Measurements from ENCODE around the gene RAB3D.

Gene RAB3D

DNA sequence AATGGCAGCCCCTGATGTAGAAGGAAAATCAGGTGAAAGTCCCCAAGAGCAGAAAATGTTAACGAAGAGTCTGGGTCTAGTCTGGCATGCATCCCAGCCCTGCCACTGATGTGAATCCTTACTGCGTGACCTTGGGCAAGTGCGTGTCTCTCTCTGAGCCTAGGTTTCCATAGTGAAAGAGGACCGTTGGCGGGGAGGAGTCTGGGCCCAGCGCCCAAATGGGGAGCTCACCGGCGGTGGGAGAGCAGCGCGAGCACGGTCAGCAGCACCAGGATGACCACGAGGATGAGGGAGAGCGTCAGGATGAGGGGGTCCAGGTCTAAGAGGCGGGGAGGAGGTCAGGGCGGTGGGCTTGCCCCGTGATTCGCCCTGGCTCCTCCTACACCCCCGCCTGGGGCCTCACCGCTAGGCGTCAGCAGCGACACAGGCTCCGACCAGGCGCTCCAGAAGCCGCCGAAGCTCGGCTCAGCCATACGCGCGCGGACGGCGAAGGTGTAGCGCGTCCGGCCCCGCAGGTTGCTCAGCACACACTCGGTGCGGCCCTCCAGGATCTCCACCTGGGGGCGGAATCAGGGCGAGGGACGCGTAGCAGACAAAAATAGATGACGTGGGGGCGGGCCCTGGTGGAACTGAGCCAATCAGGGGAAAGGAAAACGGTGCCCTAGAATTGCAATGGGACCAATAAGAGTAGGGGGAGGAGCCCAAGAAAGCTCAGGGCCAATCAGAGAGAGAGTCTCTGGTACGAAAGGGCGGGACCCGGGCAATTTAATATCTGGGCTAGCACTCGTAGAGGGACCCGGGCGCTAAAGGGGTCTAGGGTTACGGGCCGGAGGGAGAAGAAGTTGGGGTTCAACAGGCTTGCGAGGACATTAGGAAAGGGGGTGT, 41.4 kb upstream of the RAB3D start:
- CTCF ChIA-PET, result interaction anchor here (0.6 to 5.9 kb wide), 59 partner anchors 10 to 1359 kb away, joined by 3 to 66 read pairs (median 4); partner anchors contain the start of genes CCDC159, ELAVL3, ODAD3 and PRKCSH
- H3K36me3 ChIP-seq (ENCODE audit: control insufficient read depth in 2 of 2, insufficient read depth in 1 of 2, low read length in 2 of 2), result peaks cover 0 to 21% of the 10 kb centered on the region in 2 experiments; a peak in 2 of 3 replicates
- H3K27ac ChIP-seq (ENCODE audit: extremely low read depth, low read depth, low read length), result peak overlapping the region; percentile 59; the same call in 1 of the 2 replicates
- peak overlapping the region; percentile 55 for H3K4me3 ChIP-seq (ENCODE audit: low read depth, low read length)
- H3K4me1 ChIP-seq (ENCODE audit: control insufficient read depth, insufficient read depth, low read length), result no peaks in the 10 kb centered on the region; the same call in 1 of the 2 replicates
- no peaks in the 10 kb centered on the region for H3K9me3 ChIP-seq (ENCODE audit: control insufficient read depth, insufficient read depth, low read depth, low read length)
- POLR2A ChIA-PET, result interaction anchor here (0.6 to 2.7 kb wide), 21 partner anchors 10 to 255 kb away, joined by 3 to 27 read pairs (median 5); partner anchors contain the start of genes CCDC159, ECSIT, ODAD3 and PRKCSH
- peak; percentile 32; the same call in 1 of the 2 replicates for TF ChIP-seq ZBTB17 (tag by site-specific recombination; IDR thresholded peaks at IDR 0.05)
- no peak for TF ChIP-seq PRDM4 (tag by site-specific recombination; IDR thresholded peaks at IDR 0.05)
- no peak for TF ChIP-seq ZFP41 (tag by site-specific recombination; IDR thresholded peaks at IDR 0.05; ENCODE audit: borderline replicate concordance)
- TF ChIP-seq ZNF394 (tag by site-specific recombination; IDR thresholded peaks at IDR 0.05; ENCODE audit: borderline replicate concordance), result peak; percentile 44; the same call in 1 of the 2 replicates
- TF ChIP-seq ZNF830 (tag by site-specific recombination; IDR thresholded peaks at IDR 0.05; ENCODE audit: low read depth), result no peak
- TF ChIP-seq ZFP37 (tag by site-specific recombination; IDR thresholded peaks at IDR 0.05), result peak; percentile 44; the same call in 1 of the 2 replicates
- TF ChIP-seq ZNF366 (tag by site-specific recombination; conservative IDR thresholded peaks at IDR 0.05), result no peak
- no peak; the same call in 1 of the 2 replicates for TF ChIP-seq ZNF2 (tag by site-specific recombination; IDR thresholded peaks at IDR 0.05)
- no peak for TF ChIP-seq KLF7 (tag by site-specific recombination; IDR thresholded peaks at IDR 0.05; ENCODE audit: borderline replicate concordance)
- no peak for TF ChIP-seq ZNF175 (tag by site-specific recombination; IDR thresholded peaks at IDR 0.05)
- TF ChIP-seq ZNF654 (tag by site-specific recombination; IDR thresholded peaks at IDR 0.05; ENCODE audit: low read depth), result no peak; the same call in 1 of the 2 replicates
- no peak for TF ChIP-seq ZNF112 (tag by site-specific recombination; IDR thresholded peaks at IDR 0.05)
- TF ChIP-seq ZNF324 (tag by site-specific recombination; IDR thresholded peaks at IDR 0.05), result no peak
- no peak for TF ChIP-seq ZNF664 (tag by site-specific recombination; IDR thresholded peaks at IDR 0.05)
- no peak for TF ChIP-seq ZNF629 (tag by site-specific recombination; IDR thresholded peaks at IDR 0.05)
- TF ChIP-seq ZNF274 (IDR thresholded peaks at IDR 0.05; ENCODE audit: low read length), result no peak
- TF ChIP-seq ZNF274 (tag by site-specific recombination; IDR thresholded peaks at IDR 0.05; ENCODE audit: borderline replicate concordance), result no peak
- TF ChIP-seq MYNN (tag by site-specific recombination; IDR thresholded peaks at IDR 0.05; ENCODE audit: borderline replicate concordance), result no peak
- TF ChIP-seq GLIS1 (tag by site-specific recombination; IDR thresholded peaks at IDR 0.05), result peak; percentile 42; the same call in 1 of the 2 replicates
- peak; percentile 14; the same call in 1 of the 2 replicates for TF ChIP-seq ZBTB1 (tag by site-specific recombination; IDR thresholded peaks at IDR 0.05)
- no peak for TF ChIP-seq ZNF704 (tag by site-specific recombination; IDR thresholded peaks at IDR 0.05)
- no peak for TF ChIP-seq ZNF621 (tag by site-specific recombination; IDR thresholded peaks at IDR 0.05)
- no peak for TF ChIP-seq ZNF777 (tag by site-specific recombination; IDR thresholded peaks at IDR 0.05; ENCODE audit: borderline replicate concordance)
- TF ChIP-seq PRDM10 (tag by site-specific recombination; IDR thresholded peaks at IDR 0.05), result peak; percentile 40
- TF ChIP-seq EGR2 (tag by site-specific recombination; IDR thresholded peaks at IDR 0.05; ENCODE audit: low read depth), result peak; percentile 55
